Suprapubic skin (tissue), 4 donors: Measurements from ENCODE around the gene SERPINA12. TPM values are rescaled to one million over a fixed set of nuclear protein-coding genes. Genes with fewer than 3 reads are reported as not detected.
"Not testable (repeated sequence)": the region's sequence is repeated elsewhere in the genome, so short reads cannot be mapped to it uniquely, and the experiment has no call there.

Experiments
- DNase-seq, 2 donors: peaks; one replicate each; pipeline ENCODE4 v3.0.0-alpha.2; 2019; ENCODE audit warnings: low spot score in 2 of 2
- H3K27ac ChIP-seq: fragments of 200-600 bp; sonication (generic); one replicate; pipeline ENCODE4 v1.5.1; 2019
- H3K27me3 ChIP-seq: fragments of 200-600 bp; sonication (generic); one replicate; pipeline ENCODE4 v1.5.1; 2019
- H3K36me3 ChIP-seq: fragments of 200-600 bp; sonication (generic); one replicate; pipeline ENCODE4 v1.5.1; 2019
- H3K4me1 ChIP-seq: fragments of 200-600 bp; sonication (generic); one replicate; pipeline ENCODE4 v1.5.1; 2019
- H3K4me3 ChIP-seq: fragments of 200-600 bp; sonication (generic); one replicate; pipeline ENCODE4 v1.5.1; 2019; ENCODE audit warnings: mild to moderate bottlenecking
- H3K9me3 ChIP-seq: fragments of 200-600 bp; sonication (generic); one replicate; pipeline ENCODE4 v1.5.1; 2019
- CTCF ChIP-seq, 2 donors: fragments of 200-600 bp in 1 of 2; fragments of 450-650 bp in 1 of 2; sonication (generic) in 1 of 2; IDR thresholded peaks; one replicate each; pipeline ENCODE4 v1.5.1; 2016 to 2019; ENCODE audit warnings: antibody characterized with exemption in 2 of 2, mild to moderate bottlenecking in 1 of 2, moderate library complexity in 1 of 2
- EP300 ChIP-seq: sonication (generic); formaldehyde crosslinking; IDR thresholded peaks from one replicate; pipeline ENCODE4 v1.6.1; 2017; ENCODE audit warnings: antibody characterized with exemption
- POLR2A ChIP-seq, 2 donors: fragments of 450-650 bp; IDR thresholded peaks; one replicate each; pipeline ENCODE4 v1.6.1; 2017; ENCODE audit warnings: antibody characterized with exemption in 2 of 2, mild to moderate bottlenecking in 2 of 2, moderate library complexity in 2 of 2
- POLR2AphosphoS5 ChIP-seq, 3 donors: sonication (generic); formaldehyde crosslinking; IDR thresholded peaks; one replicate each; pipeline ENCODE4 v1.6.1; 2017; ENCODE audit warnings: antibody characterized with exemption in 3 of 3
- WGBS: methylation state at CpG from one replicate; pipeline ENCODE4 v1.1.5; 2018; 5-methylcytosine and 5-hydroxymethylcytosine counted together
- total RNA-seq, 4 donors: library from RNA; depleted of rRNA; stranded (reverse); fragments of >200 nt; gene quantifications; one replicate each; pipeline ENCODE4 v1.1.0, GENCODE V29; 2016

Gene SERPINA12
- total RNA-seq, 4 donors from 2014 or later = 91.3 to 486 (median 265) TPM

- TF ChIP-seq POLR2A (IDR thresholded peaks at IDR 0.05) (no peak), POLR2AphosphoS5 (IDR thresholded peaks at IDR 0.05) (no peak), CTCF (IDR thresholded peaks at IDR 0.05) (no peak), EP300 (no peak)
- Histone ChIP-seq H3K4me3 (no peak overlapping the region), H3K36me3 (no peaks in the 10 kb centered on the region), H3K4me1 (peaks cover 19% of the 10 kb centered on the region), H3K27ac (no peak overlapping the region), H3K9me3 (no peaks in the 10 kb centered on the region), H3K27me3 (no peaks in the 10 kb centered on the region)
- no peak for DNase-seq
- 66% methylated on average over 6 of the region's 7 CpGs for WGBS
Measured at GRCh38 chr14:94514351-94514750, 5.1 kb upstream of the SERPINA12 start.

GRCh38 chr14:94510481-94510880 lies 1.2 kb upstream of the SERPINA12 start:
- H3K27me3 ChIP-seq, H3K36me3 ChIP-seq, DNase-seq, H3K4me3 ChIP-seq, H3K27ac ChIP-seq, H3K4me1 ChIP-seq, H3K9me3 ChIP-seq: not testable (repeated sequence)
- 92% methylated on average over 2 of the region's 2 CpGs for WGBS

GRCh38 chr14:94505641-94506040 lies 3.6 kb downstream of the SERPINA12 start:
- no peak for TF ChIP-seq EP300
- TF ChIP-seq POLR2AphosphoS5 (IDR thresholded peaks at IDR 0.05) = no peak
- no peak for TF ChIP-seq CTCF (IDR thresholded peaks at IDR 0.05)
- no peak for TF ChIP-seq POLR2A (IDR thresholded peaks at IDR 0.05)
- DNase-seq = no peak
- Histone ChIP-seq H3K27ac (no peak overlapping the region), H3K36me3 (no peaks in the 10 kb centered on the region), H3K9me3 (no peaks in the 10 kb centered on the region), H3K4me3 (no peak overlapping the region), H3K27me3 (no peaks in the 10 kb centered on the region), H3K4me1 (peaks cover 12% of the 10 kb centered on the region)
- WGBS = 74% methylated on average over 5 of the region's 8 CpGs

- TF ChIP-seq EP300 (no peak), POLR2A (IDR thresholded peaks at IDR 0.05) (no peak), CTCF (IDR thresholded peaks at IDR 0.05) (no peak), POLR2AphosphoS5 (IDR thresholded peaks at IDR 0.05) (no peak)
- Histone ChIP-seq H3K27me3 (no peaks in the 10 kb centered on the region), H3K36me3 (no peaks in the 10 kb centered on the region), H3K4me3 (no peak overlapping the region), H3K27ac (no peak overlapping the region), H3K4me1 (peaks cover 14% of the 10 kb centered on the region), H3K9me3 (no peaks in the 10 kb centered on the region)
- no peak for DNase-seq
- WGBS = 94% methylated on average over 4 of the region's 4 CpGs
Measured at GRCh38 chr14:94505206-94505605, 4.1 kb downstream of the SERPINA12 start.

GRCh38 chr14:94501588-94502516 lies 7.4 kb downstream of the SERPINA12 start:
- 63% methylated on average over 16 of the region's 16 CpGs for whole genome bisulfite sequencing
- peak in 1 of 2 donors; percentile 67 for DNase-seq
- peak overlapping the region; percentile 52 for H3K27ac ChIP-seq

More at GRCh38 chr14:94501588-94502516, 7.4 kb downstream of the SERPINA12 start:
- no peaks in the 10 kb centered on the region for H3K27me3 ChIP-seq
- H3K36me3 ChIP-seq = no peaks in the 10 kb centered on the region
- TF ChIP-seq CTCF (IDR thresholded peaks at IDR 0.05) (no peak), EP300 (no peak), POLR2AphosphoS5 (IDR thresholded peaks at IDR 0.05) (peak in 1 of 3 donors; percentile 30)
- no peak overlapping the region for H3K4me3 ChIP-seq
- H3K4me1 ChIP-seq = peaks cover 14% of the 10 kb centered on the region
- no peaks in the 10 kb centered on the region for H3K9me3 ChIP-seq
